Measurements from ENCODE around the gene PSENEN. TPM values are rescaled to one million over a fixed set of nuclear protein-coding genes. Genes with fewer than 3 reads are reported as not detected.

PSENEN gene
- total and polyA plus RNA-seq, 2 of the 8 experiments (the other 6 are each of a cell fraction or from before 2014, with no cell fraction given): 66.7 to 75.3 TPM

GRCh38 chr19:35792312-35792711, 46.9 kb downstream of the PSENEN start:
- no peak overlapping the region for H3K4me2 ChIP-seq (ENCODE audit: insufficient read depth in 1 of 2, low read depth in 2 of 2, low read length in 2 of 2)
- H2BK120ac ChIP-seq (replicated peaks; ENCODE audit: low read depth, low read length): no peak overlapping the region
- no peak overlapping the region for H3K14ac ChIP-seq (ENCODE audit: insufficient read length)
- no peak overlapping the region for H2AK5ac ChIP-seq (ENCODE audit: low read depth, low read length)
- POLR2A ChIA-PET (ENCODE audit: partially characterized antibody): no interaction called here
- no peak overlapping the region for H2AFZ ChIP-seq (ENCODE audit: low read length)
- no peak overlapping the region for H3K4me3 ChIP-seq (ENCODE audit: extremely low read depth in 1 of 4, insufficient read depth in 2 of 4, low read depth in 3 of 4, low read length in 4 of 4)
- H3K4me1 ChIP-seq (replicated peaks in 1 of 4; ENCODE audit: control insufficient read depth in 3 of 4, insufficient read depth in 4 of 4, low read length in 3 of 4): peaks cover 0 to 11% (median 2%) of the 10 kb centered on the region in 4 experiments; a peak in 4 of 7 replicates
- no peak overlapping the region for H3K4ac ChIP-seq (replicated peaks; ENCODE audit: insufficient read length, low read depth, low read length)
- no peak overlapping the region for H2BK5ac ChIP-seq (ENCODE audit: low read depth, low read length)
- FAIRE-seq: no peak
- H4K8ac ChIP-seq (ENCODE audit: extremely low read depth, insufficient read depth, low read length): no peak overlapping the region
- H3K27ac ChIP-seq (ENCODE audit: low read depth, low read length): no peak overlapping the region
- H2BK20ac ChIP-seq (ENCODE audit: low read length): no peak overlapping the region
- H2BK15ac ChIP-seq (ENCODE audit: low read length): no peak overlapping the region
- H3K23ac ChIP-seq (ENCODE audit: insufficient read length): no peak overlapping the region
- peaks cover 6 to 17% (median 15%) of the 10 kb centered on the region in 4 experiments for H3K27me3 ChIP-seq (replicated peaks in 1 of 4; ENCODE audit: control insufficient read depth in 3 of 4, extremely low read depth in 1 of 4, insufficient read depth in 3 of 4, low read length in 3 of 4)
- no peaks in the 10 kb centered on the region for H3K79me2 ChIP-seq (ENCODE audit: control insufficient read depth in 1 of 2, insufficient read depth in 2 of 2, low read length in 2 of 2)
- 93% methylated on average over 13 of the region's 15 CpGs; no CpG with 5 or more reads in 1 of the 2 experiments for WGBS, 2 experiments (ENCODE audit: extremely low coverage in 1 of 2, insufficient coverage in 1 of 2, insufficient read length in 1 of 2, insufficient replicate concordance in 2 of 2, low coverage in 1 of 2, low lambda C conversion rate in 2 of 2, missing lambda C conversion rate in 1 of 2)
- H3K18ac ChIP-seq (ENCODE audit: extremely low read depth, low read length): no peak overlapping the region
- no peak overlapping the region for H3K56ac ChIP-seq (replicated peaks; ENCODE audit: insufficient read length, low read depth, low read length)
- H3K9me3 ChIP-seq (ENCODE audit: insufficient read depth in 2 of 2, low read depth in 1 of 2, low read length in 1 of 2): no peaks in the 10 kb centered on the region
- peaks cover 7% of the 10 kb centered on the region; the same call in 1 of the 2 replicates for H3K23me2 ChIP-seq (ENCODE audit: low read depth, low read length)
- H4K5ac ChIP-seq (ENCODE audit: insufficient read length, low read depth, low read length): no peak overlapping the region
- H3K36me3 ChIP-seq (ENCODE audit: control insufficient read depth in 2 of 4, insufficient read depth in 4 of 4, low read length in 3 of 4): no peaks in the 10 kb centered on the region
- H4K91ac ChIP-seq (replicated peaks; ENCODE audit: insufficient read length, low read length): no peak overlapping the region
- CTCF ChIA-PET (ENCODE audit: partially characterized antibody): no interaction called here
- no peak overlapping the region for H2BK12ac ChIP-seq (ENCODE audit: low read depth, low read length)
- no peak for DNase-seq (ENCODE audit: low read depth in 1 of 2, low spot score in 2 of 2)
- no peak overlapping the region for H3K9ac ChIP-seq (replicated peaks in 1 of 4; ENCODE audit: extremely low read depth in 1 of 4, low read depth in 3 of 4, low read length in 3 of 4)
- H3K79me1 ChIP-seq (ENCODE audit: low read depth, low read length): no peaks in the 10 kb centered on the region
- H4K20me1 ChIP-seq (replicated peaks in 1 of 2; ENCODE audit: control insufficient read depth in 1 of 2, insufficient read depth in 2 of 2, low read length in 2 of 2): peaks cover 2 to 3% of the 10 kb centered on the region in 2 experiments
- TF ChIP-seq HDAC6 (IDR thresholded peaks at IDR 0.05; ENCODE audit: low read depth, low read length) (no peak), SIN3A (conservative IDR thresholded peaks at IDR 0.05 in 1 of 2, IDR thresholded peaks at IDR 0.05 in 1 of 2; ENCODE audit: low read depth in 1 of 2, low read length in 2 of 2) (no peak), SP4 (IDR thresholded peaks at IDR 0.05; ENCODE audit: low read length) (no peak), CREB1 (IDR thresholded peaks at IDR 0.05) (no peak), HDAC2 (IDR thresholded peaks at IDR 0.05; ENCODE audit: borderline replicate concordance in 1 of 2, low read depth in 2 of 2, low read length in 2 of 2) (no peak), MAX (IDR thresholded peaks at IDR 0.05) (no peak)

Data from H1 (cell line).